Transverse colon (tissue), 4 donors: ENCODE data around the gene UTS2R. TPM values are rescaled to one million over a fixed set of nuclear protein-coding genes. Genes with fewer than 3 reads are reported as not detected.

ENCODE experiments used
- DNase-seq: peaks from one replicate; pipeline ENCODE4 v3.0.0-alpha.2; 2019
- H3K27ac ChIP-seq, 4 donors: fragments of 200-600 bp; sonication (generic); 2 replicates each; pipeline ENCODE4 v1.5.1; 2016 to 2018; ENCODE audit warnings: inconsistent platforms in 4 of 4
- H3K27me3 ChIP-seq: fragments of 200-600 bp; sonication (generic); 2 replicates; pipeline ENCODE4 v1.5.1; 2017; ENCODE audit warnings: inconsistent platforms
- H3K36me3 ChIP-seq, 4 donors: fragments of 200-600 bp; sonication (generic); 2 replicates each; pipeline ENCODE4 v1.5.1; 2017 to 2019; ENCODE audit warnings: inconsistent platforms in 4 of 4
- H3K4me1 ChIP-seq, 4 donors: fragments of 200-600 bp; sonication (generic); 2 replicates each; pipeline ENCODE4 v1.5.1; 2017 to 2020; ENCODE audit warnings: inconsistent platforms in 4 of 4
- H3K4me3 ChIP-seq, 4 donors: fragments of 200-600 bp; sonication (generic); 1 replicate in 1 of 4; 2 replicates in 3 of 4; pipeline versions ENCODE4 v1.5.1 to v1.6.1; 2017 to 2019; ENCODE audit warnings: inconsistent platforms in 4 of 4
- H3K9me3 ChIP-seq, 2 donors: fragments of 200-600 bp; sonication (generic); 2 replicates each; pipeline ENCODE4 v1.5.1; 2017 to 2019; ENCODE audit warnings: inconsistent platforms in 2 of 2
- EP300 ChIP-seq: sonication (generic); formaldehyde crosslinking; IDR thresholded peaks from one replicate; pipeline ENCODE4 v1.6.1; 2017; ENCODE audit warnings: antibody characterized with exemption, low read depth
- POLR2A ChIP-seq: fragments of 450-650 bp; IDR thresholded peaks from one replicate; pipeline ENCODE4 v1.6.1; 2016; ENCODE audit warnings: antibody characterized with exemption, mild to moderate bottlenecking, moderate library complexity
- POLR2AphosphoS5 ChIP-seq, 3 donors: sonication (generic); formaldehyde crosslinking; IDR thresholded peaks; one replicate each; pipeline ENCODE4 v1.6.1; 2016; ENCODE audit warnings: antibody characterized with exemption in 3 of 3
- WGBS, 2 donors: methylation state at CpG; one replicate each; pipeline ENCODE4 v1.1.5; 2018; ENCODE audit warnings: low coverage in 1 of 2; 5-methylcytosine and 5-hydroxymethylcytosine counted together
- in situ Hi-C, 4 donors: fragments of 200-750 bp; cut with MboI; loops; one replicate each; pipeline versions ENCODE4 v1.15.0 to v1.15.1; 2017; ENCODE audit warnings: low sequenced_read_pairs in 3 of 4, low pct_ligation_motif_present in 1 of 4, low pct_unique_long_range_greater_than_20kb in 1 of 4
- intact Hi-C: fragments of 100-400 bp; cut with DNase I; formaldehyde crosslinking; loops from one replicate; pipeline ENCODE4 v1.15.1; 2023; ENCODE audit warnings: low total_unique reads
- small RNA-seq, 4 donors: library from RNA; depleted of rRNA; stranded (forward); fragments of <200 nt; gene quantifications; one replicate each; pipeline ENCODE3, GENCODE V24; 2016
- total RNA-seq, 4 donors: library from RNA; depleted of rRNA; stranded (reverse); fragments of >200 nt; gene quantifications; one replicate each; pipeline ENCODE4 v1.1.0, GENCODE V29; 2016
- TF ChIP-seq, protein P1 (sequence below), 5 experiments: fragments of 200-600 bp in 3 of 5; fragments of 450-650 bp in 2 of 5; sonication (generic) in 3 of 5; IDR thresholded peaks; 1 replicate in 2 of 5; 2 replicates in 3 of 5; pipeline ENCODE4 v1.5.1; 2016 to 2017; ENCODE audit warnings: antibody characterized with exemption in 5 of 5, inconsistent platforms in 3 of 5, mild to moderate bottlenecking in 2 of 5, moderate library complexity in 1 of 5

The UTS2R gene
- total RNA-seq, 4 donors from 2014 or later = 0.48 TPM; not detected in 3

GRCh38 chr17:82419540-82419939 lies 48.0 kb downstream of the UTS2R start:
- intact Hi-C loops = no loop called here

GRCh38 chr17:82424001-82424862 lies 52.7 kb downstream of the UTS2R start:
- peak; percentile 55 for DNase-seq
- WGBS, 2 donors = 87 to 88% methylated on average over 14 to 25 of the region's 25 CpGs
- Histone ChIP-seq H3K27me3 (no peaks in the 10 kb centered on the region), H3K36me3 (no peaks in the 10 kb centered on the region), H3K4me3 (no peak overlapping the region), H3K9me3 (no peaks in the 10 kb centered on the region), H3K27ac (no peak overlapping the region), H3K4me1 (peaks cover 0 to 8% (median 5%) of the 10 kb centered on the region in 4 donors)
- in situ Hi-C loops = no loop called here
- intact Hi-C loops = no loop called here
- TF ChIP-seq POLR2AphosphoS5 (IDR thresholded peaks at IDR 0.05) (no peak), POLR2A (no peak), EP300 (no peak)
- TF ChIP-seq, protein P1, sequence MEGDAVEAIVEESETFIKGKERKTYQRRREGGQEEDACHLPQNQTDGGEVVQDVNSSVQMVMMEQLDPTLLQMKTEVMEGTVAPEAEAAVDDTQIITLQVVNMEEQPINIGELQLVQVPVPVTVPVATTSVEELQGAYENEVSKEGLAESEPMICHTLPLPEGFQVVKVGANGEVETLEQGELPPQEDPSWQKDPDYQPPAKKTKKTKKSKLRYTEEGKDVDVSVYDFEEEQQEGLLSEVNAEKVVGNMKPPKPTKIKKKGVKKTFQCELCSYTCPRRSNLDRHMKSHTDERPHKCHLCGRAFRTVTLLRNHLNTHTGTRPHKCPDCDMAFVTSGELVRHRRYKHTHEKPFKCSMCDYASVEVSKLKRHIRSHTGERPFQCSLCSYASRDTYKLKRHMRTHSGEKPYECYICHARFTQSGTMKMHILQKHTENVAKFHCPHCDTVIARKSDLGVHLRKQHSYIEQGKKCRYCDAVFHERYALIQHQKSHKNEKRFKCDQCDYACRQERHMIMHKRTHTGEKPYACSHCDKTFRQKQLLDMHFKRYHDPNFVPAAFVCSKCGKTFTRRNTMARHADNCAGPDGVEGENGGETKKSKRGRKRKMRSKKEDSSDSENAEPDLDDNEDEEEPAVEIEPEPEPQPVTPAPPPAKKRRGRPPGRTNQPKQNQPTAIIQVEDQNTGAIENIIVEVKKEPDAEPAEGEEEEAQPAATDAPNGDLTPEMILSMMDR (IDR thresholded peaks at IDR 0.05) = peak; percentile 51 to 68 (median 62)

More at GRCh38 chr17:82419540-82419939, 48.0 kb downstream of the UTS2R start:
- in situ Hi-C loops = loop anchor here in 2 of 4 donors (5.0 to 10.0 kb wide), 2 partner anchors 65 to 67 kb away; partner anchors contain the start of gene TEX19 (in 1 of the 2)
- Histone ChIP-seq H3K36me3 (no peaks in the 10 kb centered on the region), H3K9me3 (no peaks in the 10 kb centered on the region), H3K27ac (peak overlapping the region; percentile 87 to 97 (median 92)), H3K27me3 (no peaks in the 10 kb centered on the region), H3K4me3 (peak overlapping the region in 3 of 4 donors; percentile 74 to 80 (median 75)), H3K4me1 (peaks cover 4 to 23% (median 16%) of the 10 kb centered on the region in 4 donors)
- 64 to 82% methylated on average over 2 of the region's 2 CpGs for WGBS, 2 donors
- no peak for TF ChIP-seq EP300
- no peak for TF ChIP-seq POLR2AphosphoS5 (IDR thresholded peaks at IDR 0.05)
- no peak for TF ChIP-seq POLR2A
- TF ChIP-seq, protein P1 (IDR thresholded peaks at IDR 0.05) = no peak
- DNase-seq = no peak

- intact Hi-C loops (no loop called here), in situ Hi-C loops (no loop called here)
- Histone ChIP-seq H3K27ac (no peak overlapping the region), H3K4me3 (no peak overlapping the region), H3K27me3 (no peaks in the 10 kb centered on the region), H3K4me1 (peaks cover 0 to 2% (median 0%) of the 10 kb centered on the region in 4 donors), H3K36me3 (no peaks in the 10 kb centered on the region), H3K9me3 (no peaks in the 10 kb centered on the region)
- WGBS, 2 donors = 88 to 92% methylated on average over 2 of the region's 2 CpGs
- no peak for TF ChIP-seq POLR2A
- TF ChIP-seq, protein P1 (IDR thresholded peaks at IDR 0.05) = no peak
- no peak for TF ChIP-seq POLR2AphosphoS5 (IDR thresholded peaks at IDR 0.05)
- no peak for TF ChIP-seq EP300
- DNase-seq = no peak
Observed at GRCh38 chr17:82424863-82425159, 53.2 kb downstream of the UTS2R start.

Small RNAs within 50 kb of the gene (small RNA-seq; reads per million reads assigned to genes)
- 0 reads per million in 4 donors for gene RF00019

Other genes starting within 250 kb of the UTS2R start
- 10 to 100 TPM; 23.5 to 87.5 (median 48.3) TPM for gene CCDC57, start 158.9 kb upstream of the UTS2R start, total RNA-seq
- gene SLC16A3, start 142.7 kb upstream of the UTS2R start, total RNA-seq = 100 to 1,000 TPM in 1 of 4 donors, 10 to 100 TPM in 3; 11.5 to 105 (median 48.9) TPM
- 100 to 1,000 TPM in 2 of 4 donors, 10 to 100 TPM in 2; 86.0 to 230 (median 148) TPM for gene CSNK1D, start 98.1 kb upstream of the UTS2R start, total RNA-seq
- gene CD7, start 54.2 kb upstream of the UTS2R start, total RNA-seq = 1 to 10 TPM; 6.1 to 9.7 (median 7.4) TPM
- gene SECTM1, start 38.0 kb upstream of the UTS2R start, total RNA-seq = 100 to 1,000 TPM in 2 of 4 donors, 10 to 100 TPM in 1, 1 to 10 TPM in 1; 5.8 to 127 (median 107) TPM
- gene TEX19, start 12.5 kb upstream of the UTS2R start, total RNA-seq = not detected
- 100 to 1,000 TPM in 2 of 4 donors, 10 to 100 TPM in 2; 45.5 to 258 (median 102) TPM for gene HEXD, start 46.6 kb downstream of the UTS2R start, total RNA-seq
- gene OGFOD3, start 46.8 kb downstream of the UTS2R start, total RNA-seq = 10 to 100 TPM in 3 of 4 donors, 1 to 10 TPM in 1; 7.9 to 27.5 (median 25.9) TPM
- gene CYBC1, start 79.0 kb downstream of the UTS2R start, total RNA-seq = 100 to 1,000 TPM in 2 of 4 donors, 10 to 100 TPM in 2; 46.2 to 212 (median 86.2) TPM
- 100 to 1,000 TPM in 1 of 4 donors, 10 to 100 TPM in 3; 44.1 to 133 (median 61.1) TPM for gene NARF, start 87.0 kb downstream of the UTS2R start, total RNA-seq
- gene FOXK2, start 148.0 kb downstream of the UTS2R start, total RNA-seq = 100 to 1,000 TPM in 2 of 4 donors, 10 to 100 TPM in 2; 41.2 to 216 (median 106) TPM